HTR-8/SVneo (cell line): ENCODE data around the gene ST8SIA1.
"Not testable (repeated sequence)": the region's sequence is repeated elsewhere in the genome, so short reads cannot be mapped to it uniquely, and the experiment has no call there.

Experiments used
- DNase-seq: peaks from one replicate; pipeline ENCODE4 v3.0.0; 2011; ENCODE audit warnings: low spot score, mixed read lengths; ENCODE audit not compliant: insufficient read length
- FAIRE-seq: peaks from 2 replicates; lab custom pipeline; 2011; peaks lifted over from hg19 to GRCh38; lab: Jason Lieb, UNC

ST8SIA1 gene, protein sequence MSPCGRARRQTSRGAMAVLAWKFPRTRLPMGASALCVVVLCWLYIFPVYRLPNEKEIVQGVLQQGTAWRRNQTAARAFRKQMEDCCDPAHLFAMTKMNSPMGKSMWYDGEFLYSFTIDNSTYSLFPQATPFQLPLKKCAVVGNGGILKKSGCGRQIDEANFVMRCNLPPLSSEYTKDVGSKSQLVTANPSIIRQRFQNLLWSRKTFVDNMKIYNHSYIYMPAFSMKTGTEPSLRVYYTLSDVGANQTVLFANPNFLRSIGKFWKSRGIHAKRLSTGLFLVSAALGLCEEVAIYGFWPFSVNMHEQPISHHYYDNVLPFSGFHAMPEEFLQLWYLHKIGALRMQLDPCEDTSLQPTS

GRCh38 chr12:22334410-22335100 lies at the start of gene ST8SIA1:
Gene ST8SIA1, minus strand, starts transcription at chr12:22334707. Its CDS starts 475 bp downstream, at chr12:22334232.
- no peak for DNase-seq
- no peak for FAIRE-seq

- DNase-seq (no peak), FAIRE-seq (no peak)
These were observed 45.5 kb upstream of the ST8SIA1 start for GRCh38 chr12:22380031-22380430.

DNA sequence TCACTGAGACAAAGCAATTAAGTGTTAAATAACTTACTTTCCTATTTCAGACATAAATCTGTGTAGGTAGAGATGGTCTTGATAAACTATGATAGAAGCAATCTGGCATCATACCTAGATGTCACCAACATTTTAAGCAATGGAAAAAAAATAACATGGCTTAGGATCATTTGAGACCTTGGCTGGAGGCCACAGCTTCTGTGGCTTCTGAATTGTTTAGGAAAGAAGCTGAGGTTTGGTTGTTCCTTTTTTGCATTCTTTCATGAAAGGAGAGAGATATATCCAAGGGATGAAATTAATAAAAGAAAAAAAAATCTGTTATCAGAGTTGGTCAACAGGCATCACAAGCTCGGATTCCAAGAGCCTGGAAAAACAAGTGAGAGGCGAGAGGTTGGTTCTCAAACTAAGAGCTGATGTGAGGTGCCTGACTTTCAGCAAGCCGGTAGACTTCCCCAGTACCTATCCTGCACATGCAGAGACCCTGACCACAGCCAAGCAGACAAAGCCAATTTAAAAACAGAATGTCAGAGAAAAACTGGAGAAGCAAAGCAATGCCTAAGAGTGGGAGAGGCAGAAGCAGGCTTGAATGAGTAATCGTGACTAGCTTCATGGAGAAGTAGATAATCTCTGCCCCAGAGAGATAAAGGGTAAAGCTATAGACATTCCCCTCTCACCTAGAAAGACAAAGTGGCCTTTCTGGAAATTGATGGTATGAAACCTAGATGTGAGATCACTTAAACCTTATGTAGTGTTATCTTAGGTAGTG lies 43.4 kb upstream of the ST8SIA1 start:
- DNase-seq (no peak), FAIRE-seq (no peak)

DNA sequence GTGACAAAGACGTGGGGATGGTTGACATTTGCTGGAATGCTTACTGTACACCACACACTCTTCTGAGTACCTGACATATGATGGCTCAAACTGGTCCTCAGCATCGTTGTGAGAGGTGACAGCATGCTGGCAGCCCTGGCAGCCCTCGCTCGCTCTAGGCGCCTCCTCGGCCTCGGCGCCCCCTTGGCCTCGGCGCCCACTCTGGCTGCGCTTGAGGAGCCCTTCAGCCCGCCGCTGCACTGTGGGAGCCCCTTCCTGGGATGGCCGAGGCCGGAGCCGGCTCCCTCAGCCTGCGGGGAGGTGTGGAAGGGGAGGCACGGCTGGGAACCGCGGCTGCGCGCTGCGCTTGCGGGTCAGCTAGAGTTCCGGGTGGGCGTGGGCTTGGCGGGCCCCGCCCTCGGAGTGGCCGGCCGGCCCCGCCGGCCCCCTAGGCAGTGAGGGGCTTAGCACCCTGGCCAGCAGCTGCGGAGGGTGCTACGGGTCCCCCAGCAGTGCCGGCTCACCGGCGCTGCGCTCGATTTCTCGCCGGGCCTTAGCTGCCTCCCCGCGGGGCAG lies 42.2 kb upstream of the ST8SIA1 start:
- not testable (repeated sequence) for FAIRE-seq, DNase-seq

- FAIRE-seq (no peak), DNase-seq (no peak)
These were observed 40.0 kb upstream of the ST8SIA1 start for GRCh38 chr12:22374508-22374907.

- DNase-seq, result no peak
- no peak for FAIRE-seq
These were observed 37.9 kb upstream of the ST8SIA1 start for GRCh38 chr12:22372277-22372837.

- DNase-seq (no peak), FAIRE-seq (no peak)
These were observed 31.7 kb upstream of the ST8SIA1 start for GRCh38 chr12:22366181-22366580.

DNA sequence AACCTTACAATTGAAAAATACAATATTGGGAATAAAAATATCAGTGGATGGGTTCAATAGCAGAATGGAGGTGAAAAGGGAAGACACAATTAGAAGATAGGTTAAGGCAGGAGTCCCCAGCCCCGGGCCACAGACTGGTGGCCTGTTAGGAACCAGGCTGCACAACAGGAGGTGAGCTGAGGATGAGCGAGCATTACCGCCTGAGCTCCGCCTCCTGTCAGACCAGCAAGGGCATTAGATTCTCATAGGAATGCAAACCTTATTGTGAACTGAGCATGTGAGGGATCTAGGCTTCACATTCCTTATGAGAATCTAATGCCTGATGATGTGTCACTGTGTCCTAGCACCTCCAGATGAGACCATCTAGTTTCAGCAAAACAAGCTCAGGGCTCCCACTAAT lies 27.3 kb upstream of the ST8SIA1 start:
- FAIRE-seq, result no peak

DNA sequence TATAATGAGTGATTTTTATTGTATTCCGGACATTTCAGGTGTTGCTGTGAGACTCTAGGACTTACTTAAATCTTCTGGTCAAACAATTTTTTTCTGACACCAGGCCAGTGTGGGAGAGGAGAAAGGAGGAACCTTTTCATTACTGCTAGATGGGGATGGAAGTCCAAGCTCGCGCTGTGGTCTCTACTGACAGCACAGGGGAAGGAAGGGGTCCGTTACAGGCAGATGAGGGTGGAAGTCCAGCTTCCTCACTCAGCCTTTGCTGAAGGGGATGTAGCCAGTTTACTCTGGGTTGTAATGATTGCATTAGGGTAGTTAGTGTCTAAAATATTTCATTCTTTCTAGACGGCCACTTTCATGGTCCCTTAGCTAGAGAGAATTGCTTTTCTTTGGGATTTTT lies 26.3 kb upstream of the ST8SIA1 start:
- DNase-seq (no peak), FAIRE-seq (no peak)

More for the DNA sequence above, 27.3 kb upstream of the ST8SIA1 start:
- DNase-seq, result no peak

DNA sequence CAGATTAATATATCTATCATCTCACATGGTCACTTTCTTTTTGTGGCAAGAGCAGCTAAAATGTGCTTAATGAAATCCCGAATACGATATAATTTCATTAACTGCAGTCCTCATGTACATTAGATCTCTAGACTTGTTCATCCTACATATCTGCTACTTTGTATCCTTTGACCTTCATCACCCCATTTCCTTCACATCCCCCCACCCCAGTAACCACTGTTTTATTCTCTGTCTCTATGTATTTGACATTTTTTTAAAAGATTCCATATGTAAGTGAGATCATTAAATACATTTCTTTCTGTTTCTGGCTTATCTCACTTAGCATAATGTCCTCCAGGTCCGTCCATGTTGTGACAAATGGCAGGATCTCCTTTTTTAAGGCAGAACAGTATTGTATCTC lies 23.0 kb upstream of the ST8SIA1 start:
- DNase-seq, result no peak
- no peak for FAIRE-seq

- DNase-seq (no peak), FAIRE-seq (no peak)
These were observed 21.7 kb upstream of the ST8SIA1 start for GRCh38 chr12:22356231-22356630.

DNA sequence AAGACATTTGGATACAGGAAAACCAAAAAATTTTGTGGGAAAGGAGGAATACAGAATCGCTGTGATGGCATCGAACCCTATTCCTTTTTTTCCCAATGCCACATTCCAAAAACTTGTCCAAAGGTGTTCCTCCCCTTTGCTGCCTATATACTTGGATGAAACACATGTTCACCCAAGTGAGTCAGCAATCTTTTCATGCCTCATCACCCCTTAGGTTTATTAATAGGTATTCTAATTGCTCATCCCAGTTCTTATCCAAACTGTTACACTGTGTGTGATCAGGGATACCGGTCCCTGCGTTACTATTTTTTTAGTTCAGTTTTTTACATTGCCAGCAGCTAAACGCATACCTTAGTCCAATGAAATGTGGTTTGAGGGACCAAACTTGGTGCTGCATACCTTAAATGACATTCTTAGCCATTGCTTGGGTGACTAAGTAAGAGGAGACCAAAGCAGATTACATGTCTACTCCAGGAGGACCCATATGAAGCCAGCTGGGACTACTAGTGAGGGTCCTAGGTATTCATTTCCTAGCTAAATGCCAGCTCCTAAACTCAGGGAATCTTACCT lies 20.6 kb upstream of the ST8SIA1 start:
- FAIRE-seq (no peak), DNase-seq (no peak)

DNA sequence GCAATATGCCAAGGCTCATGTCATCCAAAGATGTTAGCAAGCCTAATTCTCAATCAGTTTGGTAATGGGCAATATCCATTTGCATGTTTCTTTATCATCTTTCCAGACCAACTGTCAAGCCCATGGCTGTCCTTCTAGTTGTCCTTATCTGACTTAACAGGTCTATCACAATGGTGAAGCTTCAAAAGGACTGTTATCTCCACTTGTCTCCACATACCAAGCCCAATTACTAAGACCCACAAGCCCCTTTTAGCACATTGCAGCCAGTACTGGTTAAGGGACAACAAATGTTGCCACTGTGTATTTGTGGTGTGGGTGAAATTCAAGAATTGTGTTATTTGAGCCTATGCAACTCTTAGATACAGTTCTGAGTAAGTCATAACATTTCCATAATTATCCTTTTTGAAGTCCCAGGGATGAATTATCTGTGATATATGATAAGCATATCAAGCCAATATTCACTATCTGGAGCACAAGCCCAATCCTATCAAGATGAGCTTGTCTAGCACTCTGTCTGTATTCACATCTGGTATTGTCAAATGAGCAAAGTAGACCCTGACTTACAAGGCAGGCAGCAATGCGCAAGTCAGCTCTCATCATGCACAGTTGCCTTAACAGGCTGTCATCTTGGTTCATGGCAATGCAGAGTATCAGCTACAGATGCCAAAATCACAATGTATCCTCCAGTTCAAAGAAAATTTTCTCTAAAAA lies 19.3 kb upstream of the ST8SIA1 start:
- DNase-seq (no peak), FAIRE-seq (no peak)

- FAIRE-seq, result no peak
- DNase-seq, result no peak
These were observed 16.4 kb upstream of the ST8SIA1 start for GRCh38 chr12:22350886-22351285.

DNA sequence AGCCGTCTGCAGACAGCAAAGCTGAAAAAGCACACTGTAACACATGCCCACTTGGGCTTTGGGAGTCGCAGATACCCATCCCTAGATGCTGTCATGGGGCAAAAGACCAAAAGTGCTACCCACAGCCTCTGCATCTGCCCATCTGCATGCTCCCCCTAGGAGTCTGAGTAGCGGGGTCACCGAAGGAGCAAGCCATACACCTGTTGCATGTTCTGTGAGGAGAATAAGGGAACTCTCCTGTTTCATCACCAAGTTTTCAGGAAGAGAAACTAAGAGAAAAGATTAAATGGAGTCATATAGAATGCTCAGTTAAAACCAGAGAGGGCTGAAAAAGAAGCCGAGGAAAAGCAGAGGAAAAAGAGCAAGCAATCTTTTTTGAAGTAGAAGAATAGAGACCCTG lies 13.7 kb upstream of the ST8SIA1 start:
- DNase-seq (no peak), FAIRE-seq (no peak)

- no peak for DNase-seq
- no peak for FAIRE-seq
These were observed 5.6 kb upstream of the ST8SIA1 start for GRCh38 chr12:22340143-22340542.

DNA sequence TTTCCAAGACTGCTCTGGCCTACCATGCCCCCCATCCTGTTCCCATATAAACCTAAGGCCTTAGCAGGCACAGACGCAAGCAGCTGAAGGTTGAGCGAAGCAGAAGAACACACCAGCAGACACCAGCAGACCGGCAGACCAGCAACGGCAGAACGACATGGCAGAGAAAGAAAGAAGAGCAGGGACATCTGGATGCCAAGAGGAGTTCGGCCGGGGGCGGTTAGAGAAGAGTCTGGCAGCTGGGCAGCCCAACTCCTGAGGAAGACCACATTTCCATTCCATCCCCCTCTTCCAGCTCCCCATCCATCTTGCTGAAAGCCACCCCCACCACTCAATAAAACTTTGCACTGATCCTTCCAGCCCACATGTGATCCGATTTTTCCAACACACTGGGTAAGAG lies 5.2 kb upstream of the ST8SIA1 start:
- no peak for FAIRE-seq
- DNase-seq, result no peak

- FAIRE-seq, result no peak
These were observed 1.3 kb upstream of the ST8SIA1 start for GRCh38 chr12:22335794-22336166.

DNA sequence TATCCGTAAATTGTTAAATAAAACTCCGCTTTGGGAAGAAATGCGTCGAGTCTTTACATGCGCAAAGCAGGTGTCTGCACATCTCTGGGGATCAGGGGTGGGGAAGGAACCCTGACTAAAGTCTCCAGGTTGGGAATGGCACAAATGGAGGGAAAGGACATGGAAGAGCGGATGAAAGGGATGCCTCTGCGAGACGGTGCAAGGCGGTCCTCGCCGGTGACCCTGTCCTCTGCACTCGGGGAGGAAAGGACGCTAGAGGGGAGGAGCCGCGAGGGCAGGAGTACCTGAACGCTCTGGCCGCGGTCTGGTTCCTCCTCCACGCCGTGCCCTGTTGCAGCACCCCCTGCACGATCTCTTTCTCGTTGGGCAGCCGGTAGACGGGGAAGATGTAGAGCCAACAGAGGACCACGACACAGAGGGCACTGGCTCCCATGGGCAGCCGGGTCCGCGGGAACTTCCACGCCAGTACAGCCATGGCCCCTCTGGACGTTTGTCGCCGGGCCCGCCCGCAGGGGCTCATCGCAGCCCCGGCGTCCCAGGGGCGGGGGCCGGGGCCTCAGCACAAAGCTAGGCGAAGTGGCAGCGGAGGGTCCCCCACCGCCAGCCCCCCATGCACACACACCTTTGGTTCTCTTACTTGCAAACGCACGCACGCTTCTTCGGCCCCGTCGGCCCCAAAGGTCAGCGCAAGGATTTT lies 646 bp downstream of the ST8SIA1 start:
- DNase-seq, result no peak
- FAIRE-seq, result no peak

More at GRCh38 chr12:22335794-22336166, 1.3 kb upstream of the ST8SIA1 start:
- DNase-seq, result no peak
